SK-N-SH (cell line): Measurements from ENCODE around the gene SAA1. TPM values are rescaled to one million over a fixed set of nuclear protein-coding genes. Genes with fewer than 3 reads are reported as not detected.

Source experiments
- CTCF ChIA-PET: fragments of 300-600, 350-600 bp; formaldehyde crosslinking; extraction: SDS; loops from one replicate; lab custom pipeline; 2021; lab: Yijun Ruan, JAX
- POLR2A ChIA-PET: fragments of 350-600 bp; sonication (Branson Sonifier 250); formaldehyde crosslinking; extraction: SDS; loops from one replicate; lab custom pipeline; 2020; ENCODE audit warnings: antibody characterized with exemption, inconsistent platforms; lab: Yijun Ruan, JAX
- DNase-seq: peaks from one replicate; pipeline ENCODE4 v3.0.0; 2012
- H2AFZ ChIP-seq: fragments of 200-600 bp; sonication (generic); 2 replicates; pipeline ENCODE4 v1.8.1; 2016; ENCODE audit warnings: antibody characterized with exemption, mild to moderate bottlenecking, low read depth
- H3F3A ChIP-seq: fragments of 200-600 bp; sonication (generic); replicated peaks from 2 replicates; pipeline ENCODE3; 2016; ENCODE audit warnings: antibody characterized with exemption, mild to moderate bottlenecking; ENCODE audit not compliant: insufficient read depth
- H3K27ac ChIP-seq, 2 experiments: fragments of 200-500 bp in 1 of 2; fragments of 200-600 bp in 1 of 2; sonication (Bioruptor generic) in 1 of 2; sonication (generic), shearing (Covaris generic) in 1 of 2; 2 replicates each; pipeline versions ENCODE4 v1.5.1 to v1.6.1; 2014 to 2016; ENCODE audit warnings: low read depth in 2 of 2, inconsistent platforms in 1 of 2, low read length in 1 of 2, mild to moderate bottlenecking in 1 of 2, mixed read lengths in 1 of 2
- H3K27me3 ChIP-seq: fragments of 200-600 bp; sonication (generic), shearing (Covaris generic); 2 replicates; pipeline ENCODE4 v1.6.1; 2016; ENCODE audit warnings: mixed run types; ENCODE audit not compliant: insufficient read depth
- H3K36me3 ChIP-seq, 2 experiments: fragments of 200-500 bp in 1 of 2; fragments of 200-600 bp in 1 of 2; sonication (Bioruptor generic) in 1 of 2; sonication (generic) in 1 of 2; replicated peaks in 1 of 2; 2 replicates each; pipeline versions ENCODE3 to v1.5.1; 2014 to 2016; ENCODE audit warnings: low read length in 1 of 2, mild to moderate bottlenecking in 1 of 2; ENCODE audit not compliant: insufficient read depth in 2 of 2, control insufficient read depth in 1 of 2
- H3K4me1 ChIP-seq, 2 experiments: fragments of 200-500 bp in 1 of 2; fragments of 200-600 bp in 1 of 2; sonication (Bioruptor generic) in 1 of 2; sonication (generic), shearing (Covaris generic) in 1 of 2; 2 replicates each; pipeline versions ENCODE4 v1.5.1 to v1.6.1; 2014 to 2016; ENCODE audit warnings: low read depth in 1 of 2, low read length in 1 of 2, mixed run types in 1 of 2; ENCODE audit not compliant: insufficient read depth in 2 of 2, control insufficient read depth in 1 of 2
- H3K4me2 ChIP-seq: fragments of 200-600 bp; sonication (generic), shearing (Covaris generic); 2 replicates; pipeline ENCODE4 v1.6.1; 2017; ENCODE audit warnings: mixed run types
- H3K4me3 ChIP-seq, 2 experiments: fragments of 200-500 bp in 1 of 2; fragments of 200-600 bp in 1 of 2; sonication (Bioruptor generic) in 1 of 2; sonication (generic), shearing (Covaris generic) in 1 of 2; 2 replicates each; pipeline versions ENCODE4 v1.5.1 to v1.8.1; 2014 to 2016; ENCODE audit warnings: low read depth in 2 of 2, inconsistent platforms in 1 of 2, low read length in 1 of 2, mild to moderate bottlenecking in 1 of 2, mixed read lengths in 1 of 2, moderate library complexity in 1 of 2
- H3K79me2 ChIP-seq: fragments of 200-600 bp; sonication (generic); 2 replicates; pipeline ENCODE4 v1.8.1; 2017; ENCODE audit warnings: mild to moderate bottlenecking; ENCODE audit not compliant: insufficient read depth
- H3K9ac ChIP-seq: fragments of 200-600 bp; sonication (generic); 2 replicates; pipeline ENCODE4 v1.6.1; 2017; ENCODE audit warnings: mixed run types
- H3K9me2 ChIP-seq: fragments of 200-600 bp; sonication (generic); 2 replicates; pipeline ENCODE4 v1.6.1; 2017; ENCODE audit warnings: mixed run types
- H3K9me3 ChIP-seq: fragments of 200-600 bp; sonication (generic); 2 replicates; pipeline ENCODE4 v1.6.1; 2017; ENCODE audit warnings: mixed run types, mild to moderate bottlenecking, moderate library complexity
- H4K20me1 ChIP-seq: fragments of 200-600 bp; sonication (generic); 2 replicates; pipeline ENCODE4 v1.6.1; 2017; ENCODE audit warnings: mild to moderate bottlenecking, mixed run types; ENCODE audit not compliant: insufficient read depth
- FOXM1 ChIP-seq: IDR thresholded peaks from 2 replicates; pipeline ENCODE4 v1.4.0; 2012; ENCODE audit warnings: low read depth, mild to moderate bottlenecking
- MXI1 ChIP-seq: IDR thresholded peaks from 2 replicates; pipeline ENCODE4 v1.6.1; 2012; ENCODE audit warnings: mild to moderate bottlenecking, low read depth, low read length, improper control_type of control experiment
- POLR2AphosphoS5 ChIP-seq: IDR thresholded peaks from 2 replicates; pipeline ENCODE4 v1.6.1; 2012; ENCODE audit warnings: low read depth, low read length
- RAD21 ChIP-seq: IDR thresholded peaks from 2 replicates; pipeline ENCODE4 v1.6.1; 2012; ENCODE audit warnings: mild to moderate bottlenecking, low read length
- RXRA ChIP-seq: IDR thresholded peaks from 2 replicates; pipeline ENCODE4 v1.4.0; 2012; ENCODE audit warnings: low read depth, mild to moderate bottlenecking, borderline replicate concordance
- SIN3A ChIP-seq: IDR thresholded peaks from 2 replicates; pipeline ENCODE4 v1.6.1; 2012; ENCODE audit warnings: low read depth, mild to moderate bottlenecking, low read length, moderate library complexity, borderline replicate concordance
- SMC3 ChIP-seq: IDR thresholded peaks from 2 replicates; pipeline ENCODE4 v1.6.1; 2012; ENCODE audit warnings: low read depth, low read length, improper control_type of control experiment
- TEAD4 ChIP-seq: IDR thresholded peaks from 2 replicates; pipeline ENCODE4 v1.4.0; 2012; ENCODE audit warnings: mild to moderate bottlenecking, borderline replicate concordance; ENCODE audit not compliant: insufficient read depth
- WGBS: methylation state at CpG from one replicate; pipeline ENCODE4 v1.1.6; 2017; ENCODE audit warnings: low lambda C conversion rate; 5-methylcytosine and 5-hydroxymethylcytosine counted together
- polyA plus RNA-seq, 3 experiments: library from polyadenylated mRNA; depleted of rRNA; stranded (reverse); fragments of >200 nt; gene quantifications; 2 replicates each; pipeline ENCODE4 v1.2.3, GENCODE V29; 2012
- TF ChIP-seq, protein P1 (sequence below): fragments of 150-350 bp; IDR thresholded peaks from 2 replicates; pipeline ENCODE4 v1.6.1; 2017; ENCODE audit warnings: antibody characterized with exemption, low read length, low read depth, borderline replicate concordance
- TF ChIP-seq, protein P2 (sequence below): IDR thresholded peaks from 2 replicates; pipeline ENCODE4 v1.4.0; 2012; ENCODE audit warnings: low read depth
- TF ChIP-seq, protein P3 (sequence below): IDR thresholded peaks from 2 replicates; pipeline ENCODE4; 2012
- TF ChIP-seq, protein P4 (sequence below): IDR thresholded peaks from 2 replicates; pipeline ENCODE4 v1.6.1; 2012; ENCODE audit warnings: mild to moderate bottlenecking, low read depth, low read length, moderate library complexity

SAA1 gene
- polyA plus RNA-seq, 1 of the 3 experiments (the other 2 are of a cell fraction) = not detected

DNA sequence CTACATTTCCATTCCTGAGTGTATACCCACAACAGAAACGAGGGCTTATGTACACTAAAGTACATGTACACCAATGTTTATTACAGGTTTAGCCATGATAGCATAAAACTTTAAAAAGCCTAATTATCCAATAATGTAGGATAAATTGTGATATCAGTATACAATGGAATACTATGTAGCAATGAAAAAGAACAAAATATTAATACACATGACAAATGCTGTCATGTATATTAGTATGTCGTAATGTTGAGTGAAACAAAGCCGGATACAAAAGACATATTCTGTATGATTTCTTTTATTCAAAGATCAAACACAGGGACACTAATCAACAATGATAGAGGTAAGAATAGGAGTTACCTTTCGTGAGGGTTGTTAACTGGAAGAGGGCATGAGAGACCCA, 32.2 kb upstream of the SAA1 start:
- no peaks in the 10 kb centered on the region for H3F3A ChIP-seq
- CTCF ChIA-PET = interaction anchor here (2.1 kb wide), 1 partner anchor 10 kb away, joined by 10 read pairs; no protein-coding TSS in a partner anchor
- WGBS = 30% methylated on average over 4 of the region's 4 CpGs

DNA sequence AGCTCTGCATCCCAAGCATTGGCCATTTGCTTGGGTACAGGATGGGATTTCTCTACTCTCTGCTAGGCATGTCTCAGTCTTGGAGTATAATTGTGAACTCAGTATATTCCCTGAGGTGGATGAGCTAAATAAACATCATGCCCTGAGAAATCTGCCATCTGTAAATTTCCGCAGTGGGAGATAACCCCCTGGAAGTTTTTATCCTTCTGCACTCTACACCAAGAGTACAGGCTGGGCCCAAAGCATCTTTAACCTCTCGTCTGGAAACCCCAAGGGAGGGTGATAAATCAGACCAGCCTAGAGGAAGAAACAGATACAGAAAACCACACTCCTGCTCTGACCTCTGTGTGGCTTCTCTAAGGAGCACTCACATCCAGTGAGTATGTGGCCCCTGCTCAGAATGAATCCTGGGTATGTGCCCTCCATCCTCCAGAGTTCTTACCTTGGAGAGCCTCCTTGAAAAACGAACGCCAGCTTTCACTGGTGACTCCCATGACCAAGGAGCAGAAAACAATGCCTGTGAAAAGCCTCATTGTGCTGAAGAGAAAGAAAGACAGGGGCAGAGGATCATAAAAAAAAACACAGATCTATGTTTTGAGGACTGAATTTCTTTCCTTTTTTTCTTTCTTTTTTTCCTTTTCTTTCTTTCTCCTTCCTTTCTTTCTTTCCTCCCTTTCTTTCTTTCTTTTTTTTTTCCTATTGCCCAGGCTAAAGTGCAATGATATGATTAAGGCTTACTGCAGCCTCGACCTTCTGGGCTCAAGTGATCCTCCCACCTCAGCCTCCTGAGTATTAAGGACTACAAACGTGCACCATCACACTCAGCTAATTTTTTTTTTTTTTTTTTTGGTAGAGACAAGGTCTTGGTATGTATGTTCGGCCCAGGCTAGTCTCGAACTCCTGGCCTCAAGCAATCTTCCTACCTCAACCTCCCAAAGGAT, 30.4 kb upstream of the SAA1 start:
- ChIA-PET CTCF (interaction anchor here (1.7 to 2.1 kb wide), 2 partner anchors 8 to 10 kb away, joined by 5 to 10 read pairs; no protein-coding TSS in a partner anchor), POLR2A (no interaction called here)
- TF ChIP-seq TEAD4 = no peak
- no peak for TF ChIP-seq MXI1
- TF ChIP-seq, protein P1, sequence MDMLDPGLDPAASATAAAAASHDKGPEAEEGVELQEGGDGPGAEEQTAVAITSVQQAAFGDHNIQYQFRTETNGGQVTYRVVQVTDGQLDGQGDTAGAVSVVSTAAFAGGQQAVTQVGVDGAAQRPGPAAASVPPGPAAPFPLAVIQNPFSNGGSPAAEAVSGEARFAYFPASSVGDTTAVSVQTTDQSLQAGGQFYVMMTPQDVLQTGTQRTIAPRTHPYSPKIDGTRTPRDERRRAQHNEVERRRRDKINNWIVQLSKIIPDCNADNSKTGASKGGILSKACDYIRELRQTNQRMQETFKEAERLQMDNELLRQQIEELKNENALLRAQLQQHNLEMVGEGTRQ = no peak
- TF ChIP-seq RXRA = no peak
- TF ChIP-seq POLR2AphosphoS5 = no peak
- TF ChIP-seq, protein P2, sequence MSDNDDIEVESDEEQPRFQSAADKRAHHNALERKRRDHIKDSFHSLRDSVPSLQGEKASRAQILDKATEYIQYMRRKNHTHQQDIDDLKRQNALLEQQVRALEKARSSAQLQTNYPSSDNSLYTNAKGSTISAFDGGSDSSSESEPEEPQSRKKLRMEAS = no peak
- TF ChIP-seq RAD21 = no peak
- TF ChIP-seq, protein P3, sequence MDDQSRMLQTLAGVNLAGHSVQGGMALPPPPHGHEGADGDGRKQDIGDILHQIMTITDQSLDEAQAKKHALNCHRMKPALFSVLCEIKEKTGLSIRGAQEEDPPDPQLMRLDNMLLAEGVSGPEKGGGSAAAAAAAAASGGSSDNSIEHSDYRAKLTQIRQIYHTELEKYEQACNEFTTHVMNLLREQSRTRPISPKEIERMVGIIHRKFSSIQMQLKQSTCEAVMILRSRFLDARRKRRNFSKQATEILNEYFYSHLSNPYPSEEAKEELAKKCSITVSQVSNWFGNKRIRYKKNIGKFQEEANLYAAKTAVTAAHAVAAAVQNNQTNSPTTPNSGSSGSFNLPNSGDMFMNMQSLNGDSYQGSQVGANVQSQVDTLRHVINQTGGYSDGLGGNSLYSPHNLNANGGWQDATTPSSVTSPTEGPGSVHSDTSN = no peak
- TF ChIP-seq SMC3 = no peak
- no peak for TF ChIP-seq SIN3A

More for the DNA sequence above, 32.2 kb upstream of the SAA1 start:
- DNase-seq = no peak
- no peak overlapping the region for H2AFZ ChIP-seq
- no peak overlapping the region for H3K27ac ChIP-seq
- H3K9ac ChIP-seq = no peak overlapping the region
- H4K20me1 ChIP-seq = no peaks in the 10 kb centered on the region
- POLR2A ChIA-PET = no interaction called here
- no peaks in the 10 kb centered on the region for H3K36me3 ChIP-seq
- H3K4me3 ChIP-seq = no peak overlapping the region
- H3K4me2 ChIP-seq = no peak overlapping the region
- no peaks in the 10 kb centered on the region for H3K4me1 ChIP-seq
- H3K9me3 ChIP-seq = no peaks in the 10 kb centered on the region
- H3K27me3 ChIP-seq = peaks cover 13% of the 10 kb centered on the region; the same call in 1 of the 2 replicates
- H3K9me2 ChIP-seq = no peaks in the 10 kb centered on the region
- TF ChIP-seq SMC3 = no peak
- no peak for TF ChIP-seq FOXM1
- TF ChIP-seq, protein P4, sequence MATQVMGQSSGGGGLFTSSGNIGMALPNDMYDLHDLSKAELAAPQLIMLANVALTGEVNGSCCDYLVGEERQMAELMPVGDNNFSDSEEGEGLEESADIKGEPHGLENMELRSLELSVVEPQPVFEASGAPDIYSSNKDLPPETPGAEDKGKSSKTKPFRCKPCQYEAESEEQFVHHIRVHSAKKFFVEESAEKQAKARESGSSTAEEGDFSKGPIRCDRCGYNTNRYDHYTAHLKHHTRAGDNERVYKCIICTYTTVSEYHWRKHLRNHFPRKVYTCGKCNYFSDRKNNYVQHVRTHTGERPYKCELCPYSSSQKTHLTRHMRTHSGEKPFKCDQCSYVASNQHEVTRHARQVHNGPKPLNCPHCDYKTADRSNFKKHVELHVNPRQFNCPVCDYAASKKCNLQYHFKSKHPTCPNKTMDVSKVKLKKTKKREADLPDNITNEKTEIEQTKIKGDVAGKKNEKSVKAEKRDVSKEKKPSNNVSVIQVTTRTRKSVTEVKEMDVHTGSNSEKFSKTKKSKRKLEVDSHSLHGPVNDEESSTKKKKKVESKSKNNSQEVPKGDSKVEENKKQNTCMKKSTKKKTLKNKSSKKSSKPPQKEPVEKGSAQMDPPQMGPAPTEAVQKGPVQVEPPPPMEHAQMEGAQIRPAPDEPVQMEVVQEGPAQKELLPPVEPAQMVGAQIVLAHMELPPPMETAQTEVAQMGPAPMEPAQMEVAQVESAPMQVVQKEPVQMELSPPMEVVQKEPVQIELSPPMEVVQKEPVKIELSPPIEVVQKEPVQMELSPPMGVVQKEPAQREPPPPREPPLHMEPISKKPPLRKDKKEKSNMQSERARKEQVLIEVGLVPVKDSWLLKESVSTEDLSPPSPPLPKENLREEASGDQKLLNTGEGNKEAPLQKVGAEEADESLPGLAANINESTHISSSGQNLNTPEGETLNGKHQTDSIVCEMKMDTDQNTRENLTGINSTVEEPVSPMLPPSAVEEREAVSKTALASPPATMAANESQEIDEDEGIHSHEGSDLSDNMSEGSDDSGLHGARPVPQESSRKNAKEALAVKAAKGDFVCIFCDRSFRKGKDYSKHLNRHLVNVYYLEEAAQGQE = no peak
- TF ChIP-seq, protein P2 = no peak
- TF ChIP-seq, all 33 proteins: peak for 0
- no peaks in the 10 kb centered on the region for H3K79me2 ChIP-seq

More for the DNA sequence above, 30.4 kb upstream of the SAA1 start:
- DNase-seq = no peak
- H3K4me3 ChIP-seq = no peak overlapping the region
- no peaks in the 10 kb centered on the region for H3K36me3 ChIP-seq
- H3K9ac ChIP-seq = no peak overlapping the region
- no peak overlapping the region for H2AFZ ChIP-seq
- WGBS = 24% methylated on average over 8 of the region's 8 CpGs
- no peaks in the 10 kb centered on the region for H3K9me2 ChIP-seq
- no peak overlapping the region for H3K4me2 ChIP-seq
- H3K27me3 ChIP-seq = peaks cover 13% of the 10 kb centered on the region; the same call in 1 of the 2 replicates
- no peaks in the 10 kb centered on the region for H3K79me2 ChIP-seq
- H4K20me1 ChIP-seq = no peaks in the 10 kb centered on the region
- H3K27ac ChIP-seq = no peak overlapping the region
- H3K9me3 ChIP-seq = no peaks in the 10 kb centered on the region
- no peaks in the 10 kb centered on the region for H3F3A ChIP-seq
- no peaks in the 10 kb centered on the region for H3K4me1 ChIP-seq
